Measurements from ENCODE around the gene ABHD14A.
A peak's percentile ranks its signal among the peaks of the same experiment; 100 is the strongest.
"Not testable (repeated sequence)": the region's sequence is repeated elsewhere in the genome, so short reads cannot be mapped to it uniquely, and the experiment has no call there.

The ABHD14A gene

DNA sequence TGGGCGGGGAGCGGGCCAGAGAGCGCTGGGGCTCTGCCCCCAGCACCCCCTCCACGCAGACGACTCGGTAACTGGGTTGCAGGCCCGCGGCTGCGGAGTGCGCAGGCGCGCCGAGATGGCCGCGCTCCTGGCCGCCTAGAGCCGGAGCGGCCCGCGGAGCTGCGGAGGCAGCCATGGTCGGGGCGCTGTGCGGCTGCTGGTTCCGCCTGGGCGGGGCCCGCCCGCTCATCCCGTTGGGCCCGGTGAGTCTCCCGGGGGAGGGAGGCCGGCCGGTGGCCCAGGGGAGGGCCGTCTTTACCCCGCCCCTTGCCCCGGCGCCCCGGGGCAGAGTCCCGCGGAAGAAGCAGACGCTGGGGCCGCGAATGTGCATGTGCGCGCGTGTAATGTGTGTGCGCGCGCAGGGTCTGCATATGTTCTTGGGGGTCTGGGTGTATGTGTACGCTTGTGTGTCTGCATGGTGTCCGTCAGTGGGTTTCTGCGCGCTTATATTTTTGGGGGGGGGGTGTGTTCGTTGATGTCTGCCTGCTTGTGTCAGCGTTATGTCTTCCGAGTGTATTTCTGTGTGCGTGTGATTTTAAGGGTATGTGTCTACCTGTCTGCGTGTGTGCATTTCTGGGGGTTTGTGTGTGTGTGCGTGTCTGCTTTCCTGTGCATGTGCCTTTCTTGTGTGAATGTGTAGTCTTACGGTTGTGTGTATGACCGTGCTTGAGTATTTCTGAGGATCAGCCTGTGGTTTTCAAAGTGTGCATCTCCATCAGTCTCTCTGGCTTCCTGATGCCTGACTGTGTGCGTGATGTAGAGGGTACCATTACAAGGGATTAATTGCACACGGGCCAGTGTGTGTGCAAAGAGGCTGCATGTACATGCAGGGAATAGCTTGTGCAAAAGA, at the start of gene ABHD14A:
Gene ABHD14A (plus strand): TSS at position 102 of the 889 bp plus-strand sequence. CDS start 72 bp downstream, at position 174.
- peak; percentile 67 for DNase-seq

DNA sequence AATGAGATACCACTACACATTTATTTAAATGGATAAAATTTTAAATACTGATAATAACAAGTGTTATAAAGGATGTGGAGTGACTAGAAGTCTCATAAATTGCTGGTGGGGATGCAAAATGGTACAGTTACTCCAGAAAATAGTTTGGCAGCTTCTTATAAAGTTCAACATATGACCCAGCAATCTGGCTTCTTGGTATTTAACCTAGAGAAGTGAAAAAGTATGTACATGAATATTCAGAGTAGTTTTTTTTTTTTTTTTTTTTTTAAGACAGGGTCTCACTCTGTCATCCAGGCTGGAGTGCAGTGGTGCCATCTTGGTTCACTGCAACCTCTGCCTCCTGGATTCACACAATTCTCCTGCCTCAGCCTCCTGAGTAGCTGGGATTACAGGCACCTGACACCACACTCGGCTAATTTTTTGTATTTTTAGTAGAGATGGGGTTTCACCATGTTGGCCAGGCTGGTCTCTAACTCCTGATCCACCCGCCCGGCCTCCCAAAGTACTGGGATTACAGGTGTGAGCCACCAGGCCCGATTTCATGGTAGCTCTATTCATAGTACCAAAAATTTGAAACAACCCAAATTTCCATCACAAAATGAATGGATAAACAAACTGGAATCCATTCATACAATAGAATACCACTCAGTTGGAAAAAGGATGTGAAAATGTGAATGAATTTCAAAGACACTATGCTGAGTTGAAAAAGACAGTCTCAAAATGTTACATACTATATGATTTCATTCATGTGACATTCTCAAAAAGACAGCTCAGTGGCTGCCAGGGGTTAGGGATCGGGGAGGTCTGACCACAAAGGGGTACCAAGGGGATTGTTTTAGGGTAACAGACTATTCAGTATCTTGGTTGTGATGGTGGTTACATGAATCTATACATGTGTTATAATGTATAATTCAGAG, 47.5 kb upstream of the ABHD14A start:
- DNase-seq: no peak

- no peak for DNase-seq
Observed at GRCh38 chr3:51928438-51928837, 46.4 kb upstream of the ABHD14A start.

DNA sequence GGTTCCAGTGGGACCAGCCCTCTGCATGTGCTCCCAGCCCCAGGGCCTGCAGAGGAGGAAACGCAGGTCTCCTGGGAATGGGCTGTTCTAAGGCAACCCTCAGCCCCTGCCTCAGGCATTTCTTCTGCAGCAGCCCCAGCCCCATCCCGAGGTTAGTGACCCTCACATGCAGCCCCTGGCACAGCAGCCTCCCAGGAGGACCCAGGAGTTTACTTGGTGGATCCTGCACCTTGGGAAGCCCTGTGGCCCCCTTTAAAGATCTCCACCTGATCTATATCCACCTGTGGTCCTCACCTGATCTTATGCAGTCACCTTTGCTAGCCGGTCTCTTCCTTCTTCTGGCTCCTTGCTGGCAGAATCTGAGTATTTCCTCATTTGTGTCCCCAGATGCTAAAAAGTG, 45.9 kb upstream of the ABHD14A start:
- DNase-seq: not testable (repeated sequence)

- DNase-seq: no peak
Observed at GRCh38 chr3:51929420-51930003, 45.4 kb upstream of the ABHD14A start.

DNA sequence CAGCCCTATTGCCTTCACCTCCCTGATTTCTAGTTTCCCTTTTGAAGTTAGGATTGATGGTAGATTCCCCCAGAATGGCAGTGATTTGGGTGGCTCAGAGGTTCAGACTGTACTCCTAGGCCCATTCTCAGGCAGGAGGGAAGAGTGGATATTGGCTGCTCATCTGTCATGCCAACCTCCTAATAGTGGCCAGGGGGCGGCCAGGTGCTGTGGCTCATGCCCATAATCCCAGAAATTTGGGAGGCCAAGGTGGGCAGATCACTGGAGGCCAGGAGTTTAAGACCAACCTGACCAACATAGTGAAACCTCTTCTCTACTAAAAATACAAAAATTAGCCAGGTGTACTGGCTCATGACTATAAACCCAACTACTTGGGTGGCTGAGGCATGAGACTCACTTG, 44.4 kb upstream of the ABHD14A start:
- no peak for DNase-seq

DNA sequence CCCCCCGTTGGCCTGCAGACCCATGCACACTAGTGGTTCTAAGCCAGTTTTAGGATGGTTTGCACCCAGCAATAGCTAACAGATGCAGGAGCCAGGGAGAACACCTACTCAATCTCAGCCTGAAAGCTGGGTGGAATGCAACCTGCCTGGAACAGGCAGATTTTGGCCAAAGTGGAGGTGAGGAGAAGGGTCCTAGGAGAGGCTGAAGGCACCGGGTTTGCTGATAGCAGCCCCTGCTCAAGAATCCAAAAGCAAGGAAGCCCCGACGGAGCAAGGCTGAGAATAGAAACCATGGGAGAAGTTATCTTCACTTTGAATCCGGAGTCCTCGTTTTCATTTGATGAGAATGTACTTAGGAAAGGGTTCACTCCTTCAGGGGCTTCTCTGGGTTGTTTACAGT, 43.1 kb upstream of the ABHD14A start:
- DNase-seq: no peak

- DNase-seq: no peak
Observed at GRCh38 chr3:51932471-51933370, 42.1 kb upstream of the ABHD14A start.

DNA sequence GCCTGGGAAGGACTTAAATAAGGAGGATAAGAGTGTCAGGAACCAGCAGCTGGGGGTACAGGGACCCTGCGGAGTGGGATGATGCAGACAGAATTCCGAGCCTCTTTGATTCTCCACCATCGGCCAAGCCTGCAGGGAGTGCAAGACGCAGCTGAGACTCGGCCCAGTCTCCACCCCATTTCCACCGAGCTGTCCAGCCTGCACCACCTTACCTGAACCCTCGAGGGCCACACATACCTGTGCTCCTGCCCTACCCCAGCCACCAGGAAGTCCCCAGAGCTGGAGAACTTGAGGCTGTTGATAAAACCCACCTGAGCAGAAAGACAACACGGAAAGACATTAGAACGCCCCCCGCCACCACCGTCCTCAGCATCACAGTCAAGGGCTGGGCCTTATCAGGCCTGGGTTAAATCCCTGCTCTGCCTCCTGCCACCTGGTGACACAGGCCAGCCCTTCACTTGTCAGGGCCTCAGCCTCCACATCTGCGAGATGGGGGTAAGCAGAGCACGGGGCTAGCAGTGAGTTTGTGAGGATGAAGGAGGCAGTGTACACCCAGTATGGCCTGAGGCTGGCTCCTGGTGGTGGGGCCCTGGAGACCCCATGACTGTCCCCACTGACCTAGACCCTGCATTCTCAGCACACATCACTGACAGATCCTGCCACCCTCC, 41.3 kb upstream of the ABHD14A start:
- no peak for DNase-seq

DNA sequence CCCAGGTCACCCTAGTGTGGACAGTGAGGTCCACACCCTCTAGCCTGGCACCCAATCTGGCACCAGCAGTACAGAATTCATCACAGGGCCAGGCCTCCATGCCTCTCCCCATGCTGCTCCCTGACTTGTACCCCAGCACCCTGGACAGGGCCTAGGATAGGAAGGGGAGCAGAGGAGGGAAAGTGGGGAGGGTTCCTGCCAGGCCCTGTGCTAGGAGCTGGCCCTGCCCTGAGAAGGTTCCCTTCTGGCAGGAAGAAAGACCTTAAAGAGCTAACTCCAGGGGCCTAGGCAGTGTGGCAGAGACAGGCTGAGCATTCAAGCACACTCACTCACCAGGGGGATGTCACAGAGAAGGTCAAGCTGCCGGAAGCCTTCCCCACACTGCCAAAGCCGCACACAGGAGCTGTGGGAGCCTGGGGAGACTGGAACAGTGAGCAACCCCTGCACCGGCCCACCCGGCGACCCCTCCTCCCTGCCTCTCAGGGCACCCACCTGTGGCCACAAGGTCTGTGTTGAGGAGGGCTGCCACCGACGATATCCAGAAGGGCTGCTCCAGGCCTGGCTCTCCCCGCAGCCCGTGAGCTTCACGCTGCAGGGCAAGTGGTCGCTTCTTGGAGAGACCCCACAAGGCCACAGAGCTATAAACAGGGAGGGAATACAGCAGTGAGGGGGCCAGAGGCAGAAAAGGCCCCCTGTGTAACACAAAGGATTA, 40.6 kb upstream of the ABHD14A start:
- no peak for DNase-seq

- no peak for DNase-seq
Observed at GRCh38 chr3:51934991-51935885, 39.6 kb upstream of the ABHD14A start.

DNA sequence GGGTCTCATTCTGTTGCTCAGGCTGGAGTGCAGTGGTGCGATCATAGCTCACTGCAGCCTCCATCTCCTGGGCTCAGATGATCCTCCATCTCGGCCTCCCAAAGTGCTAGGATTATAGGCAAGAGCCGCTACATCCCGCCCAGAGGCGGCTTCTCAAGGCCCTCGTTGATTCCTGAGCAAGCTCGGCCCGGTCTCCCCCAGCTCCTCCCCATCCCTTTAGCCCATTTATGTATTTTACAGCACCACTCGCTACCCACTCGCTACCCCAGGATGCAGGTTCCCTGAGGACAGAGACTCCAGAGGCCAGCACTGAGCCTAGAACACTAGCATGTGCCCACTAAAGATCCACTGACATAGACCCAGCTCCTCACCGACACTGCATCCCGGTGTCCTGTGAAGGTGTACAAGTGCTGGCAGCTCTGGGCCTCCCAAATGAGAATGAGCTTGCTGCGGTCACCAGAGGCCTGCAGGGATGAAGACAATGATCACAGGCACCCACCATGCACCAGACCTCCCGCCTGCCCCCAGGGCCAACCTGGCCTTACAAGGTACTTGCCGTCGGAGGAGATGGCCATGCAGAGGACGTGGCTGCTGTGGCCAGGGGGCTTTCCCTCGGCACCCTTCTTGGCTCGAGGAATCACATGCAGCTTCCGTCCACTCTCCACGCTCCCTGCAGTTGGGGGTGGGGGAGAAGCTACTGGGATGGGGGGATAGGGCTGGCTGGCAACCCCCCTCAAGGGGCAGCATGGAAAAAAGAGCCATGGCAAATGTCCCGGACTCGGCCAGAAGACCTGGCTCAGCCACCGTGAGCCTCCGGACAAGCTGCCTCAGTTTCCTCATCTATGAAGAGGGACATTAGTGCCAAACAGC, 38.7 kb upstream of the ABHD14A start:
- no peak for DNase-seq

- peak; percentile 11 for DNase-seq
Observed at GRCh38 chr3:51937014-51937413, 37.9 kb upstream of the ABHD14A start.

DNA sequence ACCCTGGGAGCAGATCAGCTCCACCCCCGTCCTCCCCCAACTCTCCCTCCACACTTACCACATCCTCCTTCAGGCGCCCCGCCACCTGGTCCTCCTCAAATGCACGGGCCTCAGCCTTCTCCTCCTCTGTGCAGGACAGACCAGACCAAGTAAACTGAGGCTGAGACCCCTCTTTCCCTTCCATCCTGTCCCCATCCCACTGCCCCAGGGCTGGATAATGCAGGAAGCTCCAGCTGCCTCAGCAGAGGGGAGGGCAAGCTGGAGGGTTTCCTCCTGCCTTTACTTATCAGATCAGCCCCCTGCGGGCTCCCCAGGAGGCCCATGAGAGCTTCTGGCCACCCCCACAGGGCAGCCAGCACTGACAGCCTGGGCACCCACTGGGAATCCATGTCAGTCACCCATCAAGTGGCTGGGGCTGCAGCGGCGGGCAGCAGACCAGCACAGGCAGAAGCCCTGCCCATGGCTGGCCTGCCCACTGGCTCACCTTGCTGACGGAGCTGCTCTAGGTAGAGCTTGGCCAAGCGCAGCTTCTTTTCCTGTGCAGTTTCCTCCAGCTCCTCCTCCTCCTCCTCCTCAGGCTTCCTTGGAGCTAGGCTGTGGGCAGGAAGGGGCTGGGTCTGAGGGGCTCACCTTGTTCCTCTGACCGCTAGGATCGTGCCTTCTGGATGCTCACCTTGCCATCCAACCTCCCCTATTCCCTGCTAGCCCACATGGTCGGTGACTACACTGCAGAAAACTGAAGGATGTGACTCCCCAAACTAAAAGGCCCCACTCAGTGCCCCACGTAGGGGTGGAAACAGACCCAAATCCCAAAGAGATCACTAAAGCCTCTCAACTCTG, 37.0 kb upstream of the ABHD14A start:
- no peak for DNase-seq

- no peak for DNase-seq
Observed at GRCh38 chr3:51938780-51939425, 36.0 kb upstream of the ABHD14A start.

DNA sequence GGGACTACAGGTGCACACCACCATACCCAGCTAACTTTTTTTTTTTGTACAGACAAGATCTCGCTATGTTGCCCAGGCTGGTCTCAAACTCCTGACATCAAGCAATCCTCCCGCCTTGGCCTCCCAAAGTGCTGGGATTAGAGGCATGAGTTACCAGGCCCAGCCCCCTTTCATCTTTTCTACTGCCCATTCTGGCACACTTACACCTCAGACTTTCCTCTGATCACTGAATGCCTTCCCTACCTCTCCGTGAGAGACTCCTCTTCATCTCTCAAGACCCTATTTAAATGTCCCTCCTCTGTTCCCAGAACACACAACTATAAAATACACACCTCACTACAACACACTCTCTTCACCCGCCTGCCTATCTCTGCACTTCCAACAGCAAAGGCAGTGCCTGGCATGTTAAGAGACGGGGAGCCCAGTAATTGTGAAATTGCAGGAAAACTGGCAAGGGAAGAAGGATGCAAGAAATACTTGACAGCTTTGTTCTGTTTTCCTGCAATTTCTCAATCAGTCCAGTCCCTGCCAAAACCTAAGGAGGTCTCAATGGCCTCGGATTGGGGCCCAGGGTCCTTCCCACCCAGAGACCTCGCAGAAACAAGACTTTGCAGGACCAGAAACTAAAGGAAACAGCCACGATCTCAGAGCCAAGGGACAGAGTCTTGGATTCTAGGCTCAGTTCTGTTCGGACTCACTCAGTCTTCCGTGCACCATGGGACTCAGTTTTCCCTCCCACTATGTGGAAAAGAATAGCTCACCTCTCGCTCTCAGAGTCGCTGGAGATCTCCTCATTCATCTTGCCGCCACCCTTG, 34.0 kb upstream of the ABHD14A start:
- no peak for DNase-seq

- no peak for DNase-seq
Observed at GRCh38 chr3:51941463-51941797, 33.4 kb upstream of the ABHD14A start.

All from fibroblast of skin of right biceps (primary cell).